Measurements from ENCODE around the gene ERC2. TPM values are rescaled to one million over a fixed set of nuclear protein-coding genes. Genes with fewer than 3 reads are reported as not detected.
A peak's percentile ranks its signal among the peaks of the same experiment; 100 is the strongest.
"Not testable (repeated sequence)": the region's sequence is repeated elsewhere in the genome, so short reads cannot be mapped to it uniquely, and the experiment has no call there.

ERC2 gene
- total RNA-seq, result under 0.01 and 0.43 TPM in 2 replicates

GRCh38 chr3:56468184-56469106, at the start of gene ERC2:
TSS of gene ERC2 (minus strand) at chr3:56468467.
- H3K4me3 ChIP-seq (ENCODE audit: low read depth, low read length), result peak within 1 kb of the TSS; percentile 48
- peak; percentile 10 for DNase-seq (ENCODE audit: low read depth)
- TF ChIP-seq, protein P1, sequence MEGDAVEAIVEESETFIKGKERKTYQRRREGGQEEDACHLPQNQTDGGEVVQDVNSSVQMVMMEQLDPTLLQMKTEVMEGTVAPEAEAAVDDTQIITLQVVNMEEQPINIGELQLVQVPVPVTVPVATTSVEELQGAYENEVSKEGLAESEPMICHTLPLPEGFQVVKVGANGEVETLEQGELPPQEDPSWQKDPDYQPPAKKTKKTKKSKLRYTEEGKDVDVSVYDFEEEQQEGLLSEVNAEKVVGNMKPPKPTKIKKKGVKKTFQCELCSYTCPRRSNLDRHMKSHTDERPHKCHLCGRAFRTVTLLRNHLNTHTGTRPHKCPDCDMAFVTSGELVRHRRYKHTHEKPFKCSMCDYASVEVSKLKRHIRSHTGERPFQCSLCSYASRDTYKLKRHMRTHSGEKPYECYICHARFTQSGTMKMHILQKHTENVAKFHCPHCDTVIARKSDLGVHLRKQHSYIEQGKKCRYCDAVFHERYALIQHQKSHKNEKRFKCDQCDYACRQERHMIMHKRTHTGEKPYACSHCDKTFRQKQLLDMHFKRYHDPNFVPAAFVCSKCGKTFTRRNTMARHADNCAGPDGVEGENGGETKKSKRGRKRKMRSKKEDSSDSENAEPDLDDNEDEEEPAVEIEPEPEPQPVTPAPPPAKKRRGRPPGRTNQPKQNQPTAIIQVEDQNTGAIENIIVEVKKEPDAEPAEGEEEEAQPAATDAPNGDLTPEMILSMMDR (IDR thresholded peaks at IDR 0.05; ENCODE audit: insufficient read depth, low read depth, low read length), result no peak

DNA sequence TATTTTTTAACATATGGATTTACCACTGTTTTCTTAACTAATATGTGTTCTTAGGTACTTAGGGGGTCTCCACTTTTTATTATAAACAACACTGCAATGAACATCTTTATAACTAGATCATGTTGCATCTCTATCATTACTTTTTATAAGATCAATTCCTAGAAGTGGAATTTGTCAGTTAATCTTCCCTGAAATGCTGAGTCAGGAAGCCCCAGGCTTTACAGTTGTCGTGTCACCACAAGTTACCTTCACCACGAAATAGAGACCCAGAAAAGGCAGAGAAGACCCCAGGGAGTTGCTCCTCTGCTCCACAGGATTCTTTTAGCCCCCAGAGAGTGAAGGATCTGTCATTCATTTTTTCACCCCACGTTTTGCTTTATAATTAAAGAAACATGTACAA, 34.5 kb upstream of the ERC2 start:
- no peak overlapping the region for H3K4me3 ChIP-seq (ENCODE audit: low read depth, low read length)
- TF ChIP-seq, protein P1 (IDR thresholded peaks at IDR 0.05; ENCODE audit: insufficient read depth, low read depth, low read length), result no peak
- DNase-seq (ENCODE audit: low read depth), result no peak

DNA sequence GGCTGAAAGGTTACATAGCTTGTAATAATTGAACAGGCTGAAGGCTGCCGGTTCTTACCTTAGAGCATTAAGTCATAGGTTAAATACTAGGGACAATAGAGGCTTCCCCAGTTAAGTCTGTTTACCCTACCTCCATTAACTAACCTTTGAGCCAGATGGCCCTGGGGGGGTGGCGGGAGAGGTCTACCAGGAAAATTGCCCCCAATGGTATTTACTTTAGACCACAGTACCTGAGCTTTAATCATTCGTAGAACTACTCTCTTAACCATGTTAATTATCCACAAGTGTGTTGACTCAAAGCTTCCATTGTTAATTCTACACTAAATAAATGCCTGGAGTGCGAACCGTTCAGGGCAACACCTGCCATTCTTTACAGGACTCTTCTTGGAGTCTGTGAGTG, 28.1 kb upstream of the ERC2 start:
- DNase-seq (ENCODE audit: low read depth); H3K4me3 ChIP-seq (ENCODE audit: low read depth, low read length): not testable (repeated sequence)

DNA sequence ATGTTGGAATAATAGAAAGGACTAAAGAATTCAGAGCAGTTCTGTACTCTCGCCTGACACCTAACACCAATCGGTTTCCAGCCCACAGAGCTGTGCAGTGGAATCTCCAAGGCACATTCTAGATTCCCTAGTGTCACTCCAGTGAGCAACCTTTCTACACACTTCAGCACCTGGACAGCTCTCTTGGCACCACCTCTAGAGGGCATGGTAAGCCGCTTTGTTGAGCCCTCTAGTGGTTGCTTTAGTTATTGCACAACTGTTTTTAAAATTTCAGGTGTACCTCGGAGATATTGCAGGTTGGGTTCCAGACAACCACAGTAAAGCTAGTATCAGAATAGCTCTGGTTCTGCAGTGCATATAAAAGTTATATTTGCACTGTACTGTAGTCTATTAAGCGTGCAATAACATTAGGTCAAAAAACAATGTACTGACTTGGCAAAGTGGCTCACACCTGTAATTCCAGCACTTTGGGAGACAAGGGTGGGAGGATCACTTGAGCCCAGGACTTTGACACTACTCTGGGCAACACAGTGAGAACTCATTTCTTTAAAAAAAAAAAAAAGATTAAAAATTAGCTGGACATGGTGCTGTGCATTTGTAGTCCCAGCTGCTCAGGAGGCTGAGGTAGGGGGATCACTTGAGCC, 26.5 kb upstream of the ERC2 start:
- no peak overlapping the region for H3K4me3 ChIP-seq (ENCODE audit: low read depth, low read length)
- peak; percentile 84 for DNase-seq (ENCODE audit: low read depth)
- TF ChIP-seq, protein P1 (IDR thresholded peaks at IDR 0.05; ENCODE audit: insufficient read depth, low read depth, low read length), result peak; percentile 98

DNA sequence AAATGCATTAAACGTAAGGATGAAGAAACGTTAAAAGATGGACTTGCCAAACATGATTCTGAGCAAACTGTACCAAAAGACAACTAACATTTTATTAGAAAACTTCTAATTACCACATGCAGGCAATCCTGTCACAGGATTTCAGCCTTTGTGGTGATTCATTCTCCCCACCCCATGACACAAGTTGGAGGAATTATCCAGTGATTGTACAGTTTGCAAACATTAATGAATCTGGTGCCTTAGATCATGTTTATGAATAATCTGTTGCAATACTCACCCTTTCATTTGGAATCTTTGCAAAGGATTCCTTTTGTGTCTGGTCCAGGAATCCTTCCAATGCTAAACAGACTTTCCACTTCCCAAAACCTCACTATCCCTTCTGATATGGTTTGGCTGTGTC, 23.3 kb upstream of the ERC2 start:
- TF ChIP-seq, protein P1 (IDR thresholded peaks at IDR 0.05; ENCODE audit: insufficient read depth, low read depth, low read length), result no peak
- no peak overlapping the region for H3K4me3 ChIP-seq (ENCODE audit: low read depth, low read length)
- DNase-seq (ENCODE audit: low read depth), result no peak

DNA sequence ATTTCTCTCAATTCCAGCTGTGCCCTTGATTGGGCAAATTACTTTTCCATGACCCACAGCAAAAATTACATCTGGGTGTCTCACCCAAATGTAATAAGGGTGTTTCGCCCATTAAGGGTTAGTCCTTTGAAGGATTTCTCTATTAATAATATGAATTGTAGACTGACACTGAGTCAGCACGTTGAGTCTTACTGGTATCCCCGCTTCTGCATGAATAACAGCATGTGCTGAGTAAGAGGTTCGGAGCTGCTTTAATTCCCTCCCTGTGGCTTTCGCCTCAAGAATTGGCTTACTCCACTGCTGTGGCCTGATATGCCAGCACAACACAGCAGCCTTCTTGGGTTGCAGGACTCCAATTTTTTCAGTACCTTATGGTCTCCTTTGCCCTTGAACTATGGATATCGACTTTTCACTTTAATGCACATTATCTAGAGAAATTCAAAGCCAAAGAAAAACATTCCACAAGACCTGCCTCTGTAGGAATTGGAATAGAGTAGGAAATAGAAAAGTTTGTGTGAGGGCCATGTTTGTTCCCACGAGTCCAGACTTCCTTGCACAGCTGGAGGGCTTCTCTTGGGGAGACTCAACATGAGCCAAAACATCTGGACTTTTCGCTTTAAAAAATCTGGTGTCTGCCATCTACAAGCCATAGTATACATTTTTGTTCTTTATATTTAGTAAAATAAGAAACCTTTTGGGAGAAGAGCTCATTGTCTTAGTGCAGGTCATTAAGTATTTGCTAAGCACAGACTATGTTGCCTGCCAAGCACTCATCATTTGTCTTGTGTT, 20.7 kb upstream of the ERC2 start:
- H3K4me3 ChIP-seq (ENCODE audit: low read depth, low read length), result no peak overlapping the region
- DNase-seq (ENCODE audit: low read depth), result no peak
- TF ChIP-seq, protein P1 (IDR thresholded peaks at IDR 0.05; ENCODE audit: insufficient read depth, low read depth, low read length), result no peak

Measured in fibroblast of villous mesenchyme (primary cell).